Suppressor macrophage (primary cell): ENCODE data around the gene SHC4.
"Not testable (repeated sequence)": the region's sequence is repeated elsewhere in the genome, so short reads cannot be mapped to it uniquely, and the experiment has no call there.

Experiments used
- DNase-seq, 4 experiments: peaks; one replicate each; pipeline ENCODE4 v3.0.0-alpha.2; 2020 to 2022

Gene SHC4

GRCh38 chr15:48916721-48917120, 47.0 kb downstream of the SHC4 start:
- DNase-seq = no peak

DNA sequence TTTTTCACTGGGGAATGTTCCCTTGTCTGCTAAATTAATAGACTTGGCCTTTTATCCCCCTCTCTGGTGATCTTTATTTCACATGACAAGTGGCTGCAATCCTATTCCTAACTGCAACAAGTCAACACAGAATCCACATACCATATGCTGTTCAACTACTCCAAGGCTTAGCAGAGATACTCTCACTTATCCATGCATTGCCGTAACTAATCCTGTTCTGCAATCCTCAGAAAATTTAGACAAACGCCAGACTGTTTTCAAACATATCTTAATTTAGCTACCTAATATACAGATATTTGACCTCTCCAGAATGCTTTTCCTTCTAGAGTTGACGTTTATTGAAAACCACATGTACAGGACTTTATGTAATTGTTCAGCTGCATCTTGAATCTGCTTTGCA, 47.9 kb downstream of the SHC4 start:
- DNase-seq = no peak

- DNase-seq = no peak
Observed at GRCh38 chr15:48914717-48915116, 49.0 kb downstream of the SHC4 start.

GRCh38 chr15:48913141-48913540, 50.6 kb downstream of the SHC4 start:
- no peak for DNase-seq

- DNase-seq = not testable (repeated sequence)
Observed at GRCh38 chr15:48910554-48910953, 53.2 kb downstream of the SHC4 start.

DNA sequence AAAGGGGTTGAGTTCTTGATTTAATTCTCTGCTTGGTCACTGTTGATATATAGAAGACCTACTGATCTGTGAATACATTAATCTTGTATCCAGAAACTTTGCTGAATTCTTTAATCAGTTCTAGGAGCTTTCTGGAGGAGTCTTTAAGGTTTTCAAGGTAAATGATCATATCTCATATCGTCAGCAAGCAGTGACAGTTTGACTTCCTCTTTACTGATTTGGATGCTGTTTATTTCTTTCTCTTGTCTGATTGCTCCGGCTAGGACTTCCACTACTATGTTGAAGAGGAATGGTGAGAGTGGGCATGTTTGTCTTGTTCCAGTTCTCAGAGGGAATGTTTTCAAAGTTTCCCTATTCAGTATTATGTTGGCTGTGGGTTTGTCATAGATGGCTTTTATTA, 54.4 kb downstream of the SHC4 start:
- not testable (repeated sequence) for DNase-seq

DNA sequence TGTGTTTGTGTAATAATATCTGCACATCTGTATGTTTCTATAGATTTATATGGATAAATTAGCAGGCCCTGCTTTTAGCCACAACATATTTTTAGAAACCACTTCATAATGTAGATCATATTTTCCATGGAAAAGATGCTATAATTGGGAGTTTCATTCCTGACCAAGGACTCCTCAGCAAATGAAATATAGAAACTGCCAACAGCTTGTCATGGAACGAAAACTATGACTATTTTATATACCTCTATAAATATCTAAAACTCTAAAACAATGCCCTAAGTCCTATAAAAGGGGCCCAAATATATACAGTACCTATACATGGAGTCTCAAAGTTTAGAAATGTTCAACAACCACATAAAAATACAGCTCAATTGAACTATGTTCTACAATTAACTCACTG, 57.9 kb downstream of the SHC4 start:
- no peak for DNase-seq

GRCh38 chr15:48905216-48905615, 58.5 kb downstream of the SHC4 start:
- no peak for DNase-seq

GRCh38 chr15:48904758-48905157, 59.0 kb downstream of the SHC4 start:
- DNase-seq = no peak

DNA sequence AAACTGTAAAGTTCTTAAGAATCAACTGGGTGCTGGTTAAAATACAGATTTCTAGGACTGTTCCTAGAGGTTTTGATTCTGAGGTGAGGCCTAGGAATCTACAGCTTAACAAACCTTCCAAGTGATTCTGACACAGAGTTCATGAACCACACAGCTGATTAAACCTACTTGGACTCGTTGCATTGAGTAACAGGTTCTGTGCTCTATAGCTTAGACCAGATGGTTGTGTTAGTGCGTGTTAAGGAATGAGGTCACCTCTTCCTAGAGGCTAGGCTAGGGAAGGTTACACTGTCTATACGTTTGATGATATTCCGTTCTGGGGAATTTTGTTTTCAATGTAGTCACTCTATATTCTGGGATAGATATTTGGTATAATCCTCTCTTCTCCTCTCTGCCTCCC, 63.9 kb downstream of the SHC4 start:
- DNase-seq = no peak

GRCh38 chr15:48898446-48898845, 65.3 kb downstream of the SHC4 start:
- no peak for DNase-seq

- DNase-seq = no peak
Observed at GRCh38 chr15:48898032-48898431, 65.7 kb downstream of the SHC4 start.

- DNase-seq = no peak
Observed at GRCh38 chr15:48896869-48897814, 66.6 kb downstream of the SHC4 start.

- DNase-seq = no peak
Observed at GRCh38 chr15:48893311-48893710, 70.4 kb downstream of the SHC4 start.

DNA sequence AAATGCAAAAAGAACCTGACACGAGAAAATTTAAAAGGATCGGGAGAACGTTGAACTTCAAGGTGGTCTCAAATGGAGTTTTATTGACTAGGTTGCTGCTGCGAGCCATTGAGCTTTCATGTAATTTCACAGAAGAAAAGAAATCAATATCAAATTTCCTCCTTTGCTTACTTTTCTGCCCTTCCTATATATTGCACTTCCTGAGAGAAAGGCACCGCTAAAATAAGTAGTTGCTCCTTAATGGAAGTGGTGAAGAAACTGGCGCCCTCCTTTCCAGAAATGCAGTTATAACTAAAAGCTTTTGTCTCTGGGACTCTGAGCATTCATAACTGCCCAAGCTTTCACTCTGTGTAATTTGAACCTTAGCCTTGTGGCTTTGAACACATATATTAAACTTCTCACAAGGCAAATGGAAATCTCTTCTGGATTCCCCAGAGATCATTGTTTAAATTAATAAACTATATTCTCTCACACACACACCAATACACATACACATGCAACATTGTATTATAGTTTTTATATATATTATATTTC, 72.4 kb downstream of the SHC4 start:
- no peak for DNase-seq

GRCh38 chr15:48890375-48890972, 73.2 kb downstream of the SHC4 start:
- DNase-seq = no peak

GRCh38 chr15:48889925-48890324, 73.8 kb downstream of the SHC4 start:
- no peak for DNase-seq

DNA sequence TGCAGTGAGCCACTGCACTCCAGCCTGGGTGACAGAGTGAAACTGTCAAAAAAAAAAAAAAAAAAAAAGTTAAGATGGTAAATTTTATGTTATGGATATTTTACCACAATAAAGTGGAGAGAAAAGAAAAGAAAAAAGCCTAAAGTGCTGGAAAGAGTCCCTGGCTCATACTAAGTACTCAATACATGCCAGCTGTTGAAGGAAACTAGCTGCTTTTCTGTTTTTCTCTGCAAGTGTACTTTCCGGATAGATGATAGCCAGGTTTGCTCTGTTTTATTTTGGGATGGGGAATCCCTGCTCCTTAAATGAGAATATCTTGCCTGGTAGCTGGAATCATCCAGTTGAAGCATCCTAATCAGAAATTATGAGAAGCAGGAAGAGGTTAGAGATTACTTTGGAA, 74.9 kb downstream of the SHC4 start:
- no peak for DNase-seq

DNA sequence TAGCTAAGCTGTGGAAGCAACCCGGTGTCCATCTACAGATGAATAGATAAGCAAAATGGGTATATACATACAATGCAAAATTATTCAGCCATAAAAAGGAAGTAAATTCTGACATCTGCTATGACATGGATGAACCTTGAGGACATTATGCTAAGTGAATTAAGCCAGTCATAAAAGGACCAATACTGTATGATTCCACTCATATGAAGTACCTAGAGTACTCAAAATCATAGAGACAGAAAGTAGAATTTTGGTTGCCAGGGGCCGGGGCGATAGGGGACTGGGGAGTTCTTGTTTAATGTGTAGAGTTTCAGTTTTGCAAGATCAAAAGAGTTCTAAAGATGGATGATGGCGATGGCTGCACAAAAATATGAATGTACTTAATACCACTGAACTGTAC, 75.5 kb downstream of the SHC4 start:
- DNase-seq = no peak

GRCh38 chr15:48887144-48887543, 76.6 kb downstream of the SHC4 start:
- no peak for DNase-seq

DNA sequence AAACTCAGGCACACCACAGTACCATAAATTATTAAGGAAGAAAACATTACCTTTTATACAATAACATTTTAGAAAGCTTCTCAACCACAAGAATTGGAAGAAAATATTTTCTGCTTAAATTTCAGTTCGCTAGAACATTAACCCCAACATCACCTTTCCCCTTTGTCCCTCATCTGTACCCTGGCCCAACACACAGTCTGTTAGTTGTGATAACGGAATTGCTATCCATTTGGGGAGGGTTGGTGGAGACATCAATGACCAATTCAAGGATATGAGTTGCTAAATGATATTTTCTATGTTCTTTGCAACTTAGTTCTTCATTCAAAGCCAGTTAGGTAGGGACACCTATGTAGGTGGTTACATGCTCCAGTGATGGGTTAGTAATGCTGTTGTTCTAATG, 80.0 kb downstream of the SHC4 start:
- DNase-seq = no peak

DNA sequence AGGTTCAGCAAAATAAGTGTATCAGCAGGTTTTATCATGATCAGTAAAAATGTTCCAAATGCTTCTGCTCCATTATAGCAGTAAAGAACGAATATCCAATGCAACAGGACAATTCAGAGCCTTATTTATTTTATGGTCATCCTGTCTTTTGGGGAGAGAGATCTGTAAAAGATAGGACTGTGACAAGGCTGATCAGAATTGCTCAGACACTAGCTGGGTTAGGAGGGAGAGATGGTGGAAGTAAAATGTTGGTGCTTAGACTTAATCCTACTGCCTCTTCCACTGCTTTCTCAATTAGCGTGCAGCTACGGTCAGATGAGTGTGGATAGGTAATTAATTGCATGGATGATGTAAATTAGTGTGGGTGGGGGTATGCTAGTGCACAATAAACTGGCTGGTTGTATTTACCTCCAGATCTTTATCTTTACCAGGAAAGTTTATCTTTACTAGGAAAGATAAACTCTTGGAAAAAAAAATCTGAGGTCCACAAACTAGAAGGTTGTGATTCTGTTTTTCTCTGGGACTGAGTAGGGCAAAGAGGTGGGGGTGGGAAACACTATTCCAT, 83.6 kb downstream of the SHC4 start:
- no peak for DNase-seq
